Activated B cell treated with CpG ODN at 0.5 μM for 24 hours (primary cell): Measurements from ENCODE around the gene HNRNPA1. TPM values are rescaled to one million over a fixed set of nuclear protein-coding genes. Genes with fewer than 3 reads are reported as not detected.

Experiments used
- ATAC-seq: fragments of 200-7000 bp; cut with Tn5 transposase; one replicate; pipeline ENCODE4 v1.10.0; 2021; ENCODE audit warnings: low read depth, mild to moderate bottlenecking, moderate library complexity
- CTCF ChIA-PET: fragments of 350-600 bp; sonication (Branson Sonifier 250); formaldehyde crosslinking; loops from one replicate; lab custom pipeline; 2021; ENCODE audit warnings: antibody characterized with exemption; lab: Charles Lee
- POLR2A ChIA-PET: fragments of 350-600 bp; sonication (Branson Sonifier 250); formaldehyde crosslinking; loops from one replicate; lab custom pipeline; 2021; ENCODE audit warnings: antibody characterized with exemption; lab: Charles Lee
- DNase-seq: peaks from one replicate; pipeline ENCODE4 v3.0.0; 2022
- H3K27ac Mint-ChIP-seq: one replicate; pipeline ENCODE4 v1.8.0; 2020; ENCODE audit warnings: mixed read lengths
- H3K27me3 Mint-ChIP-seq: one replicate; pipeline ENCODE4 v1.8.0; 2021; ENCODE audit warnings: mixed read lengths
- H3K36me3 Mint-ChIP-seq: one replicate; pipeline ENCODE4 v1.8.0; 2021; ENCODE audit warnings: low read depth, mixed read lengths
- H3K4me1 Mint-ChIP-seq: one replicate; pipeline ENCODE4 v1.8.0; 2021; ENCODE audit warnings: mixed read lengths
- H3K4me3 Mint-ChIP-seq: one replicate; pipeline ENCODE4 v1.8.0; 2020; ENCODE audit warnings: mild to moderate bottlenecking, mixed read lengths
- H3K9me3 Mint-ChIP-seq: one replicate; pipeline ENCODE4 v1.8.0; 2020; ENCODE audit warnings: mixed read lengths
- intact Hi-C: fragments of 100-400 bp; cut with micrococcal nuclease; formaldehyde crosslinking; loops from one replicate; pipeline ENCODE4 v1.15.1; 2024
- total RNA-seq: library from RNA; stranded (reverse); gene quantifications from 2 replicates; pipeline ENCODE4 v1.2.3, GENCODE V29; 2022
- TF ChIP-seq, protein P1 (sequence below): fragments of 200-600 bp; IDR thresholded peaks from one replicate; pipeline ENCODE4 v1.8.0; 2022; ENCODE audit warnings: antibody characterized with exemption, mild to moderate bottlenecking

The HNRNPA1 gene
- total RNA-seq, 1 donor from 2014 or later = 1,995 TPM

DNA sequence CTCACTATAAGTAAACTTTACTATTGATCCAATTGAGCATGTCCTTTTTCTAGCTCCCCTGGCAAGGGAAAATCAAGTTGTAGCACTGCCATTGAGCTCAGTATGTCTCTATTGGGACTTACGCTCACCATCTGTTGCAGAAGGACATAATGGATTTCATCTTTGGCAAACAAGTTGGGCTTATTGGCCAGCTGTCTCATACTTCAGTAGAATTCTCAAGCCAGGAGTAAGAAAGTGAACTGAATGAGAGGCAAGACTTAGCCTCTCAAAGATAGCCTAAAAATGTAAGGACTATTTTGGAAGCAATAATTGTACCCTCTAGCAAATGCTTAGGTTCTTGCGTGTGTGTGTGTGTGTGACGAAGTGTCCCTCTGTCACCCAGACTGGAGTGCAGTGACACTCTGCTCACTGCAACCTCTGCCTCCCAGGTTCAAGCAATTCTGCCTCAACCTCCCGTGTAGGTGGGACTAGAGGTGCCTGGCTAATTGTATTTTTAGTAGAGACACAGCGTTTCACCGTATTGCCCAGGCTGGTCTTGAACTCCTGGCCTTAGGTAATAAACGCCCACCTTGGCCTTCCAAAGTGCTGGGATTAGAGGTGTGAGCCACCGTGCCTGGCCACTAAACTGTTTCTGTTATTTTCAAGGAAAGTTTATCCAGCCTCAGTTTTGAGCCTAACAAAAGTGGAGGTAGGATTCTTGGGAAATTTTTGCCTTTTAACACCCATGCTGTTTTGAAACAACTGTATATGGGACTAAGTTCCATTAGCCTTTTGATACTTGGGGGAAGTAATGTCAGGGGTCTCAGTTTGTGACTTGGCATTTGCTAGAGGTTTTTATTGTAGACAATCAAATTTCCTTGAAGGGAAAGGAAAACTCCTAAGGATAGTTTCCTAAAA is 7.0 kb downstream of the HNRNPA1 start:
- Mint-ChIP-seq H3K27ac (no peak overlapping the region), H3K27me3 (no peaks in the 10 kb centered on the region), H3K4me1 (peaks cover 63% of the 10 kb centered on the region), H3K36me3 (peaks cover 12% of the 10 kb centered on the region), H3K4me3 (no peak overlapping the region), H3K9me3 (no peaks in the 10 kb centered on the region)
- DNase-seq = no peak
- intact Hi-C loops = loop anchor here (2.0 kb wide), 1 partner anchor 15 kb away; no protein-coding TSS in a partner anchor
- ChIA-PET POLR2A (interaction anchor here (0.6 to 2.6 kb wide), 12 partner anchors 7 to 81 kb away, joined by 3 to 13 read pairs (median 6); partner anchors contain the start of genes CBX5, COPZ1 and HNRNPA1), CTCF (interaction anchor here (0.7 to 1.9 kb wide), 5 partner anchors 9 to 112 kb away, joined by 3 to 8 read pairs (median 4); partner anchors contain the start of gene COPZ1)
- TF ChIP-seq, protein P1, sequence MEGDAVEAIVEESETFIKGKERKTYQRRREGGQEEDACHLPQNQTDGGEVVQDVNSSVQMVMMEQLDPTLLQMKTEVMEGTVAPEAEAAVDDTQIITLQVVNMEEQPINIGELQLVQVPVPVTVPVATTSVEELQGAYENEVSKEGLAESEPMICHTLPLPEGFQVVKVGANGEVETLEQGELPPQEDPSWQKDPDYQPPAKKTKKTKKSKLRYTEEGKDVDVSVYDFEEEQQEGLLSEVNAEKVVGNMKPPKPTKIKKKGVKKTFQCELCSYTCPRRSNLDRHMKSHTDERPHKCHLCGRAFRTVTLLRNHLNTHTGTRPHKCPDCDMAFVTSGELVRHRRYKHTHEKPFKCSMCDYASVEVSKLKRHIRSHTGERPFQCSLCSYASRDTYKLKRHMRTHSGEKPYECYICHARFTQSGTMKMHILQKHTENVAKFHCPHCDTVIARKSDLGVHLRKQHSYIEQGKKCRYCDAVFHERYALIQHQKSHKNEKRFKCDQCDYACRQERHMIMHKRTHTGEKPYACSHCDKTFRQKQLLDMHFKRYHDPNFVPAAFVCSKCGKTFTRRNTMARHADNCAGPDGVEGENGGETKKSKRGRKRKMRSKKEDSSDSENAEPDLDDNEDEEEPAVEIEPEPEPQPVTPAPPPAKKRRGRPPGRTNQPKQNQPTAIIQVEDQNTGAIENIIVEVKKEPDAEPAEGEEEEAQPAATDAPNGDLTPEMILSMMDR = no peak
- no peak for ATAC-seq

DNA sequence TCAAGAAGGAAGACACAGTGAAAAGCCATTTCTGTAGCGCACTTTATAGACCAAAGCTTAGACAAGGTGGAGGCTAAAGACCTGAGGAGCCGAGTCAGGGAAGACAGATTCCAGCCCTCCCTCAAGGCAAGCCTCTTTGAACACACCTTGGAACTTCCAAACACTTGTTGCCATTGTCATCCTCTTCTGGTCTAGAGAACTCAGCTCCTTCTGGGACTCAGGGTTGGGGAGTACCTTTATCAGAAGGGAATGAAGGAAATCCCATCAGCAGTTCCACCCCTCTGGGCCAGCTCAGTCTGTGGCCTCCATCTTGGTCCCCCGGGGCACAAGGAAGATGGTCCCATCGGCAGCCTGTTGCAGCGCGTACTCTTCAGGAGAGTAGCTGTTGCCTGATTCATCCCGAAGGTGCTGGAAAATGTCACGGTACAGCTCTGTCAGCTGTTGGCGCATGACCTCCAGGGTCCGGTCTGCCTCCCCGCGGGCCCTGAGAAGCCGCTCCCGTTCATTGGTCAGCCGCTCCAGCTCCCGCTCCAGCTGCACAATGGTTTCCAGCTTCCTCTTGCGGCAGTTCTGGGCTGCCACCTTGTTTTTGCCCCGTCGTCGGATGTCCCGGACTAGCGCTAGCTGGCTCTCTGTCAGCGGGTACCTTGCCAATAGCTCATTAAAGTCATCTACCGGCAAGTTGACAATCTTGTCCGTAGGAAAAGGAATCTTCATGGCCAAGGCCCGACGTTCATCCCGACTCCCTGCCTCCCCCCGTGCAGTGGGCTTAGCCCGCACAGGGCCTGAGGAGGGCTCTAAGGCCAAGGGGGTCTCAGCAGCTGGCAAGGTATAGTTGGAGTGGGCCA is 11.8 kb downstream of the HNRNPA1 start:
- TF ChIP-seq, protein P1 = no peak
- intact Hi-C loops = no loop called here
- no peak overlapping the region for H3K27ac Mint-ChIP-seq
- ChIA-PET CTCF (interaction anchor here (0.8 to 2.8 kb wide), 9 partner anchors 33 to 101 kb away, joined by 3 to 10 read pairs (median 3); partner anchors contain the start of gene COPZ1), POLR2A (interaction anchor here (0.6 to 6.3 kb wide), 6 partner anchors 8 to 731 kb away, joined by 3 to 54 read pairs (median 8); partner anchors contain the start of genes CBX5, COPZ1 and HNRNPA1)
- no peak overlapping the region for H3K4me3 Mint-ChIP-seq
- H3K9me3 Mint-ChIP-seq = no peaks in the 10 kb centered on the region
- H3K36me3 Mint-ChIP-seq = peaks cover 12% of the 10 kb centered on the region
- peaks cover 3% of the 10 kb centered on the region for H3K27me3 Mint-ChIP-seq
- ATAC-seq (no peak), DNase-seq (no peak)
- H3K4me1 Mint-ChIP-seq = peaks cover 19% of the 10 kb centered on the region

DNA sequence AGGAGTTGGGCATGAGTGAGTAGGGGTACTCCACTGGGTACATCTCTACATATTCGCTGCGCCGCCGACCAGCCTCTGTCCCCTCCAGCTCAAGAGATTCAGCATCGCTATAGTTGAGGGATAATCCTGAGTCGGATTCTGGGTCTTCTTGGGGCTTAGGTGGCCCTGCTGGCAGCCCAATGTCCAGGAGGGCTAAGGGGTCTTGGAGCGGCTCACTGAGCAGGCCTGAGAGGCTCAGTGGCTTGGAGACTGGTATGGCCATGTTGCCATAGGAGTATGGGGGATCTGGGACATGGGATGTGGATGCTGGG is 12.4 kb downstream of the HNRNPA1 start:
- CTCF ChIA-PET = interaction anchor here (0.9 to 2.8 kb wide), 9 partner anchors 32 to 101 kb away, joined by 3 to 11 read pairs (median 6); partner anchors contain the start of gene COPZ1

DNA sequence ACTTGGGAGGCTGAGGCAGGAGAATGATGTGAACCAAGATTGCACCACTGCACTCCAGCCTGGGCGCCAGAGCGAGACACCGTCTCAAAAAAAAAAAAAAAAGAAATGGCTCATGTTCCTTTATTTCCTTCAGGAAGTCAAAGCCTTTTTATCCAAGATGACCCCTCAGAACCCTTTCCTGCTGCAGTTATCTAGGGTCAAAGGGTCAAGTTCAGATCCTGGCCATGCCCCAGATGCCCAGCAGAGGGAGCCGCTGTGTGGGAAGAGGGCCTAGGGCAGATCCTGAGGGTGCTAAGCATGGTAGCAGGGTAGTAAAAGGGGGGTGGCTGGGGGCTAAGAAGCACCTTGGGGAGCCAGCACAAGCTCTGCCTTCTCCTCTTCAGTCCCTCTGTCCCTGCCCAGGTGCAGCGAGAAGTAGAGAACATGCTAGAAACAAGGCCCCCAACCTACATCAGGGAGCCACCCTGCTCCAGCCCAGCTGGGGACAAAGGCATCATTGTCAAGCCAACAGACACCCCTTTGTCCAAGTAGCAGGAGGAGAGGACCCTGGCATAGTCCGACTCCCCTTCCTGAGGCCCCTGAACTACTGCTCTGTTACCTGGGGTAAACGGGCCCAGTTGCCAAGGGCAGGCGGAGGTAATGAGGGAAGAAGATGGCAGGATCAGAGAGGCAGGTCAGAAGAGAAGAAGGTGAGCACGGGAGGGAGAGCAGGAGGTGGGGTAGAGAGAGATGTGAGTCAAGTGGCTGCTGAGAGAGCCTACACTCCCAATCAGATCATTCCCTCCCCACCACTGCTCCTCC is 13.8 kb downstream of the HNRNPA1 start:
- TF ChIP-seq, protein P1 = no peak
- no peaks in the 10 kb centered on the region for H3K9me3 Mint-ChIP-seq
- POLR2A ChIA-PET = interaction anchor here (1.0 to 6.3 kb wide), 4 partner anchors 10 to 64 kb away, joined by 3 to 54 read pairs (median 12); partner anchors contain the start of genes CBX5, COPZ1 and HNRNPA1
- peak; percentile 79 for ATAC-seq
- no peak for DNase-seq
- CTCF ChIA-PET = interaction anchor here (0.8 to 2.8 kb wide), 14 partner anchors 10 to 145 kb away, joined by 3 to 11 read pairs (median 4); partner anchors contain the start of gene COPZ1
- intact Hi-C loops = loop anchor here (1.0 kb wide), 2 partner anchors 30 to 74 kb away; no protein-coding TSS in a partner anchor
- no peak overlapping the region for H3K27ac Mint-ChIP-seq
- H3K36me3 Mint-ChIP-seq = peaks cover 6% of the 10 kb centered on the region
- H3K4me3 Mint-ChIP-seq = no peak overlapping the region
- H3K27me3 Mint-ChIP-seq = peaks cover 12% of the 10 kb centered on the region
- H3K4me1 Mint-ChIP-seq = peaks cover 12% of the 10 kb centered on the region

More for the DNA sequence above, 12.4 kb downstream of the HNRNPA1 start:
- Mint-ChIP-seq H3K9me3 (no peaks in the 10 kb centered on the region), H3K4me3 (no peak overlapping the region), H3K36me3 (peaks cover 12% of the 10 kb centered on the region), H3K27me3 (peaks cover 5% of the 10 kb centered on the region), H3K4me1 (peaks cover 21% of the 10 kb centered on the region), H3K27ac (no peak overlapping the region)
- ATAC-seq (no peak), DNase-seq (no peak)
- TF ChIP-seq, protein P1 = no peak
- intact Hi-C loops = no loop called here
- POLR2A ChIA-PET = interaction anchor here (1.0 to 6.3 kb wide), 6 partner anchors 9 to 66 kb away, joined by 3 to 54 read pairs (median 8); partner anchors contain the start of genes CBX5, COPZ1 and HNRNPA1
